Parathyroid adenoma (tissue), 2 donors: ENCODE data around the gene IFITM1.

Experiments used
- H2AFZ ChIP-seq: fragments of 300-600 bp; sonication (generic); one replicate; pipeline ENCODE4 v1.7.0; 2017; ENCODE audit warnings: antibody characterized with exemption, mild to moderate bottlenecking
- H3K27ac ChIP-seq: fragments of 300-600 bp; sonication (generic); one replicate; pipeline ENCODE4 v1.7.0; 2017
- H3K27me3 ChIP-seq: fragments of 300-600 bp; sonication (generic); one replicate; pipeline ENCODE4 v1.7.0; 2017; ENCODE audit warnings: low read length; ENCODE audit not compliant: control insufficient read depth, insufficient read depth
- H3K36me3 ChIP-seq: fragments of 300-600 bp; sonication (generic); one replicate; pipeline ENCODE4 v1.7.0; 2017; ENCODE audit warnings: low read length; ENCODE audit not compliant: control insufficient read depth, insufficient read depth
- H3K4me1 ChIP-seq: fragments of 300-600 bp; sonication (generic); one replicate; pipeline ENCODE4 v1.7.0; 2017; ENCODE audit warnings: control low read depth
- H3K4me2 ChIP-seq: fragments of 300-600 bp; sonication (generic); one replicate; pipeline ENCODE4 v1.7.0; 2017; ENCODE audit warnings: low read length
- H3K4me3 ChIP-seq: fragments of 300-600 bp; sonication (generic); one replicate; pipeline ENCODE4 v1.7.0; 2017; ENCODE audit warnings: low read depth, low read length
- H3K79me2 ChIP-seq: fragments of 300-600 bp; sonication (generic); one replicate; pipeline ENCODE4 v1.7.0; 2017; ENCODE audit warnings: control low read depth
- H3K9ac ChIP-seq: fragments of 300-600 bp; sonication (generic); one replicate; pipeline ENCODE4 v1.7.0; 2017; ENCODE audit warnings: mild to moderate bottlenecking
- H3K9me3 ChIP-seq: fragments of 300-600 bp; sonication (generic); one replicate; pipeline ENCODE4 v1.7.0; 2017; ENCODE audit warnings: low read length; ENCODE audit not compliant: control insufficient read depth
- TF ChIP-seq, protein P1 (sequence below): fragments of 300-600 bp; sonication (generic); IDR thresholded peaks from one replicate; pipeline ENCODE4 v1.7.0; 2017; ENCODE audit warnings: antibody characterized with exemption, mild to moderate bottlenecking
- donor health status: primary hyperparathyroidism.

The IFITM1 gene

DNA sequence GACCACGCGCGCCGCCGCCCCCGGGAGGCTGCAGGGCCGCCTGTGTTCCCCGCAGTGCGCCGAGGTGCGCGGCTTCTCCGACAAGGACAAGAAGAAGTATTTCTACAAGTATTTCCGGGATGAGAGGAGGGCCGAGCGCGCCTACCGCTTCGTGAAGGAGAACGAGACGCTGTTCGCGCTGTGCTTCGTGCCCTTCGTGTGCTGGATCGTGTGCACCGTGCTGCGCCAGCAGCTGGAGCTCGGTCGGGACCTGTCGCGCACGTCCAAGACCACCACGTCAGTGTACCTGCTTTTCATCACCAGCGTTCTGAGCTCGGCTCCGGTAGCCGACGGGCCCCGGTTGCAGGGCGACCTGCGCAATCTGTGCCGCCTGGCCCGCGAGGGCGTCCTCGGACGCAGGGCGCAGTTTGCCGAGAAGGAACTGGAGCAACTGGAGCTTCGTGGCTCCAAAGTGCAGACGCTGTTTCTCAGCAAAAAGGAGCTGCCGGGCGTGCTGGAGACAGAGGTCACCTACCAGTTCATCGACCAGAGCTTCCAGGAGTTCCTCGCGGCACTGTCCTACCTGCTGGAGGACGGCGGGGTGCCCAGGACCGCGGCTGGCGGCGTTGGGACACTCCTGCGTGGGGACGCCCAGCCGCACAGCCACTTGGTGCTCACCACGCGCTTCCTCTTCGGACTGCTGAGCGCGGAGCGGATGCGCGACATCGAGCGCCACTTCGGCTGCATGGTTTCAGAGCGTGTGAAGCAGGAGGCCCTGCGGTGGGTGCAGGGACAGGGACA lies 32.9 kb upstream of the IFITM1 start:
- no peak overlapping the region for H3K9ac ChIP-seq
- H3K4me1 ChIP-seq: no peaks in the 10 kb centered on the region
- H3K4me2 ChIP-seq: no peak overlapping the region
- no peaks in the 10 kb centered on the region for H3K36me3 ChIP-seq
- no peaks in the 10 kb centered on the region for H3K27me3 ChIP-seq
- no peak overlapping the region for H3K4me3 ChIP-seq
- H3K27ac ChIP-seq: no peak overlapping the region
- no peaks in the 10 kb centered on the region for H3K9me3 ChIP-seq
- H3K79me2 ChIP-seq: no peaks in the 10 kb centered on the region
- TF ChIP-seq, protein P1, sequence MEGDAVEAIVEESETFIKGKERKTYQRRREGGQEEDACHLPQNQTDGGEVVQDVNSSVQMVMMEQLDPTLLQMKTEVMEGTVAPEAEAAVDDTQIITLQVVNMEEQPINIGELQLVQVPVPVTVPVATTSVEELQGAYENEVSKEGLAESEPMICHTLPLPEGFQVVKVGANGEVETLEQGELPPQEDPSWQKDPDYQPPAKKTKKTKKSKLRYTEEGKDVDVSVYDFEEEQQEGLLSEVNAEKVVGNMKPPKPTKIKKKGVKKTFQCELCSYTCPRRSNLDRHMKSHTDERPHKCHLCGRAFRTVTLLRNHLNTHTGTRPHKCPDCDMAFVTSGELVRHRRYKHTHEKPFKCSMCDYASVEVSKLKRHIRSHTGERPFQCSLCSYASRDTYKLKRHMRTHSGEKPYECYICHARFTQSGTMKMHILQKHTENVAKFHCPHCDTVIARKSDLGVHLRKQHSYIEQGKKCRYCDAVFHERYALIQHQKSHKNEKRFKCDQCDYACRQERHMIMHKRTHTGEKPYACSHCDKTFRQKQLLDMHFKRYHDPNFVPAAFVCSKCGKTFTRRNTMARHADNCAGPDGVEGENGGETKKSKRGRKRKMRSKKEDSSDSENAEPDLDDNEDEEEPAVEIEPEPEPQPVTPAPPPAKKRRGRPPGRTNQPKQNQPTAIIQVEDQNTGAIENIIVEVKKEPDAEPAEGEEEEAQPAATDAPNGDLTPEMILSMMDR: no peak
- no peak overlapping the region for H2AFZ ChIP-seq

DNA sequence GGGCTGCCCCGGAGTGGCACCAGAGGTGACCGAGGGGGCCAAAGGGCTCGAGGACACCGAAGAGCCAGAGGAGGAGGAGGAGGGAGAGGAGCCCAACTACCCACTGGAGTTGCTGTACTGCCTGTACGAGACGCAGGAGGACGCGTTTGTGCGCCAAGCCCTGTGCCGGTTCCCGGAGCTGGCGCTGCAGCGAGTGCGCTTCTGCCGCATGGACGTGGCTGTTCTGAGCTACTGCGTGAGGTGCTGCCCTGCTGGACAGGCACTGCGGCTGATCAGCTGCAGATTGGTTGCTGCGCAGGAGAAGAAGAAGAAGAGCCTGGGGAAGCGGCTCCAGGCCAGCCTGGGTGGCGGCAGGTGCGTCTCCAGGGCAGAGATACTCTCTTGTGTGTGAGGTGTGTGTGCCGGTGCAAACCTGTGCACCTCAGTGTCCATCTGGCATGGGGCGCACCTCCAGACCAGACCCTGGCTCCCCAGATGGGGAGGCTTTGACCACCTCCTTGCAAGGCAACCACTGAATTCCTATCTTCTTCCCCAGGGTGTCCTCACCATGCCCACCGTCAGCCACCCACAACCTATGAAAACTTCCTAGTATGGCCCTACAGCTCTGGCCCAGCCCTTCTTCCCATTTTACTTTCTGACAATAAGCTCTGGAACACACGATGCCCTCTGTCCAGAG lies 32.2 kb upstream of the IFITM1 start:
- no peaks in the 10 kb centered on the region for H3K9me3 ChIP-seq
- H3K36me3 ChIP-seq: no peaks in the 10 kb centered on the region
- H3K27ac ChIP-seq: no peak overlapping the region
- H3K27me3 ChIP-seq: no peaks in the 10 kb centered on the region
- H3K9ac ChIP-seq: no peak overlapping the region
- TF ChIP-seq, protein P1: no peak
- H3K4me1 ChIP-seq: no peaks in the 10 kb centered on the region
- H3K4me3 ChIP-seq: no peak overlapping the region
- H3K79me2 ChIP-seq: no peaks in the 10 kb centered on the region
- no peak overlapping the region for H2AFZ ChIP-seq
- H3K4me2 ChIP-seq: no peak overlapping the region

DNA sequence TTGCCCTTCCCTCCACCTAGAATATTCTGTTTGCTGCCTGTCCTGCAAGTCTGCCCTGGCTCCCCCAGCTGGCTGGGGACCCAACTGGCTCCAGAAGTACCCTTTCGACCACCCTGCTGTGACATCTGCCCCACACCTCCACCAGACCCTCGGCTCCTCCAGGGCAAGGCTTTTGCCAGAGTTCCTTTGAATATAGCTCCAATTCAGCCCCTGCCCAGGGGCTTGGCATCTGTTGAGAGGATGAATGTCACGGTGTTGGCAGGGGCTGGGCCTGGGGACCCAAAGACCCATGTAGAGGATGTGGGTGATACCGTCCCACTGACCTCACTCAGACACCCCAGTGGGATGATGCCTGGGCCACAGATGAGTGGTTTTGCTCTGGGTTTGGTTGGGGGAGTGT lies 31.7 kb upstream of the IFITM1 start:
- H3K4me1 ChIP-seq: no peaks in the 10 kb centered on the region
- no peak overlapping the region for H3K9ac ChIP-seq
- no peaks in the 10 kb centered on the region for H3K27me3 ChIP-seq
- no peak overlapping the region for H3K27ac ChIP-seq
- H3K4me2 ChIP-seq: no peak overlapping the region
- TF ChIP-seq, protein P1: no peak
- no peak overlapping the region for H3K4me3 ChIP-seq
- no peaks in the 10 kb centered on the region for H3K9me3 ChIP-seq
- H3K36me3 ChIP-seq: no peaks in the 10 kb centered on the region
- H3K79me2 ChIP-seq: no peaks in the 10 kb centered on the region
- H2AFZ ChIP-seq: no peak overlapping the region

DNA sequence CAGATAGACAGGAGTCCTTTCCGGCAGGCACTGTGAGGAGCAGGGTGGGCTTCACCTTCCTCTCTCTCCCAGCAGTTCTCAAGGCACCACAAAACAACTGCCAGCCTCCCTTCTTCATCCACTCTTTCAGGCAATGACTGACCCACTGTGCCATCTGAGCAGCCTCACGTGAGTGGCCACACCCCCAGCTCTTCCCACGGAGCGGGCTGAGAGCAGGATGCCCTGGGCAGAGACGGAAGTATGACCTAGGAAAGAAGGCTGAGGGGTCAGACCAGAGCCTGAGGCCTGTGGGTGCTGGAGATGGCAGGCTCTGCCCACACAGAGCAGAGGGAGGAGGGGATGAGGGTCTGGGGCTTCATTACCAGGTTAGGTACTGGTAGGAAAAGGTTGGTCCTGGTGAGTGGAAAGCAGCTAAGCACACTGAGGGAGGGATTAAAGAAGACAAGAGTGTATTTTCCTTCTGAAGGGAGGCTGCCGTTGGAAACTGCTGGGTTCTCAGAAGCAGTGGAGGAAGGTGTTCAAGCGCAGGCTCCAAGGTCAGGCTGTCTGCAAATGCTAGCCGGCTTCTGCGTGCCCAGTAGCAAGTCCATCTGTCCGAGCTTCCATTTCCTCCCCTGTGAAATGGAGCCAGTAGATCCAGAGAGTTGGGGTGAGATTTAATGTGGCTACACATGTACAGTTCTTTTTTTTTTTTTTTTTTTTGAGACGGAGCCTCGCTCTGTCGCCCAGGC lies 31.0 kb upstream of the IFITM1 start:
- no peaks in the 10 kb centered on the region for H3K9me3 ChIP-seq
- no peak overlapping the region for H3K27ac ChIP-seq
- no peak overlapping the region for H3K4me2 ChIP-seq
- H3K4me1 ChIP-seq: no peaks in the 10 kb centered on the region
- H3K79me2 ChIP-seq: no peaks in the 10 kb centered on the region
- no peaks in the 10 kb centered on the region for H3K36me3 ChIP-seq
- H3K4me3 ChIP-seq: no peak overlapping the region
- H3K27me3 ChIP-seq: no peaks in the 10 kb centered on the region
- TF ChIP-seq, protein P1: no peak
- H3K9ac ChIP-seq: no peak overlapping the region
- no peak overlapping the region for H2AFZ ChIP-seq
